GM10266 (cell line): Measurements from ENCODE around the gene CPOX.

ENCODE experiments used
- DNase-seq: peaks from one replicate; pipeline ENCODE4 v3.0.0; 2012; ENCODE audit errors: extremely low spot score
- TF ChIP-seq, protein P1 (sequence below): IDR thresholded peaks from 2 replicates; pipeline ENCODE4 v1.5.1; 2012; ENCODE audit warnings: mild to moderate bottlenecking, low read depth; ENCODE audit not compliant: control insufficient read depth, insufficient read depth; ENCODE audit errors: missing control alignments

The CPOX gene

DNA sequence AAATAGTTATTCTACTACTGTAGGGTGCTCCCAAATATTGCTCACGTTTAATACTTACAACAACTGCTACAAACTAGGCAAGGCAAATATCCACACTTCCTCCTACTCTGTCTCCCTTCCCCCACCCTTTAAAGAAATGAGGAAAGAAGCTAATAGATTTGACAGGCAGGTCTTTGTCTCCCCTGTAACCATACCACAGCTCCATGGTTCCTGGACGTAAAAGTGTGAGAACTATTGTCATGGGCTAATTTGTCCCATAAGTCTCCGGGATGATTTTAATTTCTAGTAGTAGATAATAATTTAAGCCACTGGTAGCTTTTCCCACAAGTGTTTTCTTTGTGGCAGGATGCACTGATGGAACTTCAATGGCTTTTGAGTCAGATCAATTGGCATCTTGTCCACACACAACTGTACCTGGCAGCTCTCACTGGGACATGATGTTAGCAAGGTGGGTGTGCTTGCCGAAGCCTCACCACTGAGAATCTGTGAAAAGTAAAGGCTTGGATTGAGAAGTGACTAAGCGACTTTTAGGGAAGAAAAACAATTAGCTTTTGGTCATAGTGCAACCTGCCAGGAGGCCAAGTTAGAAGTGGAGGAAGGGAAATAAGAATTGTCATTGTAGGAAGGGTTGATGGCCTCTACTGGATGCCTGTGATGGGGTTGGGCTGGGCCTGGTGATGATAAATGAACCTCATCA is 1.4 kb upstream of the CPOX start:
- DNase-seq: no peak
- TF ChIP-seq, protein P1, sequence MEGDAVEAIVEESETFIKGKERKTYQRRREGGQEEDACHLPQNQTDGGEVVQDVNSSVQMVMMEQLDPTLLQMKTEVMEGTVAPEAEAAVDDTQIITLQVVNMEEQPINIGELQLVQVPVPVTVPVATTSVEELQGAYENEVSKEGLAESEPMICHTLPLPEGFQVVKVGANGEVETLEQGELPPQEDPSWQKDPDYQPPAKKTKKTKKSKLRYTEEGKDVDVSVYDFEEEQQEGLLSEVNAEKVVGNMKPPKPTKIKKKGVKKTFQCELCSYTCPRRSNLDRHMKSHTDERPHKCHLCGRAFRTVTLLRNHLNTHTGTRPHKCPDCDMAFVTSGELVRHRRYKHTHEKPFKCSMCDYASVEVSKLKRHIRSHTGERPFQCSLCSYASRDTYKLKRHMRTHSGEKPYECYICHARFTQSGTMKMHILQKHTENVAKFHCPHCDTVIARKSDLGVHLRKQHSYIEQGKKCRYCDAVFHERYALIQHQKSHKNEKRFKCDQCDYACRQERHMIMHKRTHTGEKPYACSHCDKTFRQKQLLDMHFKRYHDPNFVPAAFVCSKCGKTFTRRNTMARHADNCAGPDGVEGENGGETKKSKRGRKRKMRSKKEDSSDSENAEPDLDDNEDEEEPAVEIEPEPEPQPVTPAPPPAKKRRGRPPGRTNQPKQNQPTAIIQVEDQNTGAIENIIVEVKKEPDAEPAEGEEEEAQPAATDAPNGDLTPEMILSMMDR: no peak

DNA sequence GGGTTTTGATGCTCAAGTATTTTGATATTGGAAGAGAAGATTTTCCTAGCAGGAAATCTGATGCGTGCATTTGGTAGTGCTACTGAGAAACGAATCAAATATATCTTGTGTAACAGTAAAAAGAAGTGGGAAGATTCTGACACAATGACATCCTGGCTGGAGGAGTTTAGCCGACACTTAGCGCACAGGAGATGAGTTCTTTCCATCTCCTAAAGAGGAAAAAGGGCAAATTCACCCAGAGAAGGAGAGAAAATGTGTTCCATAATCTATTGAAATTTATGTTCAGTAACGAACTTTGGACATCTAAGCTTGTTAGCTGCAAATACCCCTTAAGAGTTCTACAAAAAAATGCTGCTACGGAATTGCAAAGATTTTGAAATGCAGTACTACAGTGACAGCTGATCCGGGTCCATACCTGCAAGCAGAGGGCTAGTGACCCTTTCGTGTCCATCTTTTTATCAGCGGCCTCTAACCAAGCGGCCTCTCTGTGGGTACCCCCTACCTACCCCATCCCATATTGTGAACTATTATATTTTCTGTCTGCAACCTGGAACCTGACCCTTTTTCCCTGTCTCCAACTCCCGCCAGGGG is 971 bp downstream of the CPOX start:
- no peak for DNase-seq
- TF ChIP-seq, protein P1: no peak

GRCh38 chr3:98589331-98590036 is 3.9 kb downstream of the CPOX start:
- DNase-seq: no peak
- TF ChIP-seq, protein P1: no peak

DNA sequence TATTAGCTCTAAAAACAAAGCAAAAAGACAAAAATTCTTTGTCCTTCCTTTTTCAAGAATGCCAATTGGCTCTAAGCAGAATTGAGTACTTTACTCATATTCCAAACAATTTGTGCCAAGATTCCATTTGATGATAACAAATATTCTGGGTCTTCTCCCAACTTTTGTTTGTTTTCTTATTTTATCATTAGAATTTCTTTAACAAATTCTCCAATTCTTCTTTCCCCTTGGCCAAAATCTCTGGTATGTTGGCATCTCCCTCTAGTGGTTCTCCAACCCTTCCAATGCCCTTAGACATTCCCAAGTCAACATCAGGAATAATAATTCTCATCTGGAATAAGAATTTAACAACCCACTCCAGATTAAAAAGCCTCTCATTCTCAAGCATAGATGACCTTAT is 5.3 kb downstream of the CPOX start:
- DNase-seq: no peak

GRCh38 chr3:98587654-98588053 is 5.8 kb downstream of the CPOX start:
- DNase-seq: no peak
- TF ChIP-seq, protein P1: no peak

More for the DNA sequence above, 5.3 kb downstream of the CPOX start:
- TF ChIP-seq, protein P1: no peak

GRCh38 chr3:98584547-98584946 is 8.9 kb downstream of the CPOX start:
- TF ChIP-seq, protein P1: no peak
- no peak for DNase-seq

DNA sequence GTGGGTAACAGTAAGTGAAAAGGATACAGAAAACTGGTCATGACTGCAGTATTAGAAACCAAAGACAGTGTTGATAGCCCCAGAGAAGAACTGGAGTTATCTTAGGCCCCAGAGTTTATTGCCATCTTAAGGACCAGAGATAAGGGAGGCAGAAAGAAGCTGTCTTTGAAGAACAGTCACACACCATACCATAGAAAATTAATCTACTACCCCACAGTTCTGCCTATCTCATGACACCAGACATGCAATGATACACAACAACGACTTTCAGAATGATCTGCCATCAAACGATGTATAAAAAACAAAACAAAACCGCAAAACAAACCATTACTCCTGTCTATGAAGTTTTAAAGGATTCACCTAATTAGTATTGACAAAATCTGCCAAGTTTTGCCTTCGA is 9.6 kb downstream of the CPOX start:
- TF ChIP-seq, protein P1: no peak
- DNase-seq: no peak
